ENCODE results near the gene DERA. TPM values are rescaled to one million over a fixed set of nuclear protein-coding genes. Genes with fewer than 3 reads are reported as not detected.

DERA gene
- total RNA-seq, 1 donor: 47.4 TPM

GRCh38 chr12:15931590-15932053 is 20.5 kb downstream of the DERA start:
- H2AFZ ChIP-seq (ENCODE audit: low read length): no peak overlapping the region
- H3K27ac ChIP-seq (ENCODE audit: low read depth, low read length): peak overlapping the region; percentile 17
- no peak overlapping the region for H3K4me2 ChIP-seq (ENCODE audit: insufficient read depth, low read length)
- H3K9me3 ChIP-seq (ENCODE audit: low read depth, low read length): no peaks in the 10 kb centered on the region
- H3K27me3 ChIP-seq (ENCODE audit: insufficient read depth, low read length): no peaks in the 10 kb centered on the region
- H3K4me3 ChIP-seq (ENCODE audit: insufficient read depth, low read length): no peak overlapping the region
- H4K20me1 ChIP-seq (ENCODE audit: insufficient read depth, low read length): no peaks in the 10 kb centered on the region
- no peaks in the 10 kb centered on the region for H3K36me3 ChIP-seq (ENCODE audit: insufficient read depth, low read length)
- peak; percentile 61 for DNase-seq (ENCODE audit: insufficient read length, low spot score, missing footprints)
- peaks cover 41% of the 10 kb centered on the region for H3K4me1 ChIP-seq (ENCODE audit: insufficient read depth, low read length)
- peaks cover 40% of the 10 kb centered on the region for H3K79me2 ChIP-seq (ENCODE audit: insufficient read depth, low read length)
- TF ChIP-seq CTCF (IDR thresholded peaks at IDR 0.05; ENCODE audit: extremely low read depth, low read depth, low read length): peak; percentile 32

GRCh38 chr12:15932327-15932726 is 21.2 kb downstream of the DERA start:
- peak overlapping the region; percentile 13 for H3K27ac ChIP-seq (ENCODE audit: low read depth, low read length)
- no peaks in the 10 kb centered on the region for H3K36me3 ChIP-seq (ENCODE audit: insufficient read depth, low read length)
- peaks cover 45% of the 10 kb centered on the region for H3K79me2 ChIP-seq (ENCODE audit: insufficient read depth, low read length)
- H3K4me3 ChIP-seq (ENCODE audit: insufficient read depth, low read length): no peak overlapping the region
- H3K4me1 ChIP-seq (ENCODE audit: insufficient read depth, low read length): peaks cover 39% of the 10 kb centered on the region
- TF ChIP-seq CTCF (IDR thresholded peaks at IDR 0.05; ENCODE audit: extremely low read depth, low read depth, low read length): no peak
- H3K9me3 ChIP-seq (ENCODE audit: low read depth, low read length): no peaks in the 10 kb centered on the region
- no peak for DNase-seq (ENCODE audit: insufficient read length, low spot score, missing footprints)
- no peaks in the 10 kb centered on the region for H3K27me3 ChIP-seq (ENCODE audit: insufficient read depth, low read length)
- H3K4me2 ChIP-seq (ENCODE audit: insufficient read depth, low read length): no peak overlapping the region
- H4K20me1 ChIP-seq (ENCODE audit: insufficient read depth, low read length): no peaks in the 10 kb centered on the region
- no peak overlapping the region for H2AFZ ChIP-seq (ENCODE audit: low read length)

GRCh38 chr12:15932971-15933370 is 21.8 kb downstream of the DERA start:
- TF ChIP-seq CTCF (IDR thresholded peaks at IDR 0.05; ENCODE audit: extremely low read depth, low read depth, low read length): no peak
- no peaks in the 10 kb centered on the region for H3K9me3 ChIP-seq (ENCODE audit: low read depth, low read length)

GRCh38 chr12:15933751-15934150 is 22.6 kb downstream of the DERA start:
- Histone ChIP-seq H3K4me2 (ENCODE audit: insufficient read depth, low read length) (peak overlapping the region; percentile 54), H3K4me3 (ENCODE audit: insufficient read depth, low read length) (no peak overlapping the region), H3K79me2 (ENCODE audit: insufficient read depth, low read length) (peaks cover 51% of the 10 kb centered on the region), H3K36me3 (ENCODE audit: insufficient read depth, low read length) (no peaks in the 10 kb centered on the region), H3K9me3 (ENCODE audit: low read depth, low read length) (no peaks in the 10 kb centered on the region), H3K27me3 (ENCODE audit: insufficient read depth, low read length) (no peaks in the 10 kb centered on the region), H2AFZ (ENCODE audit: low read length) (peak overlapping the region; percentile 0), H3K27ac (ENCODE audit: low read depth, low read length) (peak overlapping the region; percentile 85), H3K4me1 (ENCODE audit: insufficient read depth, low read length) (peaks cover 28% of the 10 kb centered on the region), H4K20me1 (ENCODE audit: insufficient read depth, low read length) (no peaks in the 10 kb centered on the region)
- TF ChIP-seq CTCF (IDR thresholded peaks at IDR 0.05; ENCODE audit: extremely low read depth, low read depth, low read length): no peak
- DNase-seq (ENCODE audit: insufficient read length, low spot score, missing footprints): no peak

More at GRCh38 chr12:15932971-15933370, 21.8 kb downstream of the DERA start:
- Histone ChIP-seq H4K20me1 (ENCODE audit: insufficient read depth, low read length) (no peaks in the 10 kb centered on the region), H3K27me3 (ENCODE audit: insufficient read depth, low read length) (no peaks in the 10 kb centered on the region), H3K36me3 (ENCODE audit: insufficient read depth, low read length) (no peaks in the 10 kb centered on the region), H3K4me3 (ENCODE audit: insufficient read depth, low read length) (no peak overlapping the region), H3K79me2 (ENCODE audit: insufficient read depth, low read length) (peaks cover 51% of the 10 kb centered on the region), H2AFZ (ENCODE audit: low read length) (no peak overlapping the region), H3K27ac (ENCODE audit: low read depth, low read length) (peak overlapping the region; percentile 85), H3K4me2 (ENCODE audit: insufficient read depth, low read length) (no peak overlapping the region), H3K4me1 (ENCODE audit: insufficient read depth, low read length) (peaks cover 36% of the 10 kb centered on the region)
- DNase-seq (ENCODE audit: insufficient read length, low spot score, missing footprints): no peak
